Mesendoderm (in vitro differentiated cells): ENCODE measurements around the gene ERCC5.

Experiments used
- DNase-seq: peaks from one replicate; pipeline ENCODE4 v3.0.0; 2013
- H2AK5ac ChIP-seq: 2 replicates; pipeline ENCODE4 v1.6.1; 2013; ENCODE audit warnings: low read length, inconsistent platforms
- H2BK120ac ChIP-seq: 2 replicates; pipeline ENCODE4 v1.6.1; 2013; ENCODE audit warnings: low read depth, mild to moderate bottlenecking, low read length, moderate library complexity, mixed read lengths
- H2BK15ac ChIP-seq: replicated peaks from 2 replicates; pipeline ENCODE4 v1.6.1; 2013; ENCODE audit warnings: low read depth, mild to moderate bottlenecking, moderate library complexity
- H2BK5ac ChIP-seq: 2 replicates; pipeline ENCODE4 v1.6.1; 2013; ENCODE audit warnings: low read length, inconsistent platforms
- H3K18ac ChIP-seq: 2 replicates; pipeline ENCODE4 v1.6.1; 2013; ENCODE audit warnings: mild to moderate bottlenecking, low read length, mixed read lengths
- H3K23ac ChIP-seq: one replicate; pipeline ENCODE4 v1.6.1; 2013; ENCODE audit warnings: low read length
- H3K27ac ChIP-seq: 2 replicates; pipeline ENCODE4 v1.5.1; 2013; ENCODE audit warnings: low read depth, mild to moderate bottlenecking, inconsistent platforms, low read length, moderate library complexity
- H3K27me3 ChIP-seq: 2 replicates; pipeline ENCODE4 v1.6.1; 2013; ENCODE audit warnings: low read length, control low read depth, mild to moderate bottlenecking, inconsistent platforms; ENCODE audit not compliant: insufficient read depth, poor library complexity
- H3K36me3 ChIP-seq: 2 replicates; pipeline ENCODE4 v1.6.1; 2013; ENCODE audit warnings: low read length, inconsistent platforms; ENCODE audit not compliant: control insufficient read depth, insufficient read depth
- H3K4ac ChIP-seq: one replicate; pipeline ENCODE4 v1.6.1; 2013; ENCODE audit warnings: low read depth, mild to moderate bottlenecking, low read length, moderate library complexity
- H3K4me1 ChIP-seq: 2 replicates; pipeline ENCODE4 v1.6.1; 2013; ENCODE audit warnings: low read depth, low read length, inconsistent platforms; ENCODE audit not compliant: control insufficient read depth
- H3K4me2 ChIP-seq: 2 replicates; pipeline ENCODE4 v1.6.1; 2013; ENCODE audit warnings: low read length
- H3K4me3 ChIP-seq: 2 replicates; pipeline ENCODE4 v1.5.1; 2013; ENCODE audit warnings: mild to moderate bottlenecking, low read length
- H3K56ac ChIP-seq: one replicate; pipeline ENCODE4 v1.6.1; 2013; ENCODE audit warnings: low read length
- H3K79me1 ChIP-seq: 2 replicates; pipeline ENCODE4 v1.6.1; 2013; ENCODE audit warnings: low read length, inconsistent platforms
- H3K79me2 ChIP-seq: 2 replicates; pipeline ENCODE4 v1.6.1; 2013; ENCODE audit warnings: mild to moderate bottlenecking, low read length; ENCODE audit not compliant: control insufficient read depth, insufficient read depth
- H3K9ac ChIP-seq: 2 replicates; pipeline ENCODE4 v1.6.1; 2013; ENCODE audit warnings: low read length, inconsistent platforms
- H4K5ac ChIP-seq: one replicate; pipeline ENCODE4 v1.6.1; 2013; ENCODE audit warnings: low read length
- H4K8ac ChIP-seq: one replicate; pipeline ENCODE4 v1.6.1; 2013; ENCODE audit warnings: low read depth, mild to moderate bottlenecking, control low read depth, low read length, moderate library complexity
- WGBS: extraction: QIAGEN DNeasy Blood & Tissue Kit; methylation state at CpG from one replicate; pipeline ENCODE4 v1.1.7; 2013; ENCODE audit warnings: low lambda C conversion rate, missing lambda C conversion rate; ENCODE audit not compliant: insufficient coverage; ENCODE audit errors: extremely low coverage; 5-methylcytosine and 5-hydroxymethylcytosine counted together

The ERCC5 gene

DNA sequence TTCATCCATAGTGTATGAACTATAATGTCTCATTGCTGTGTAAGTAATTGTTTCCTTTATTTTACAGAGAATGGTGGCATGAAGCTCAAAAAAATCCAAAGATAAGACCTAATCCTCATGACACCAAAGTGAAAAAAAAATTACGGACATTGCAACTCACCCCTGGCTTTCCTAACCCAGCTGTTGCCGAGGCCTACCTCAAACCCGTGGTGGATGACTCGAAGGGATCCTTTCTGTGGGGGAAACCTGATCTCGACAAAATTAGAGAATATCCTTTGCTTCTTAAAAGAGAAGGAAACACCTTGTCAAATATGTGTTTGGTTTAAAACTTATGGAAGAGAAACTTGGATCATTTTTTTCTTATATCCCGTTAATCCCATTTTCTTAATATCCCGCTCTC, 26.3 kb downstream of the ERCC5 start:
- Histone ChIP-seq H3K79me2 (no peaks in the 10 kb centered on the region), H2BK15ac (no peak overlapping the region), H2BK5ac (no peak overlapping the region), H3K4me2 (no peak overlapping the region), H4K8ac (no peak overlapping the region), H2AK5ac (no peak overlapping the region), H3K4me3 (no peak overlapping the region), H3K79me1 (no peaks in the 10 kb centered on the region), H2BK120ac (no peak overlapping the region), H3K9ac (no peak overlapping the region), H3K18ac (no peak overlapping the region), H3K4ac (no peak overlapping the region), H3K56ac (no peak overlapping the region), H3K36me3 (peaks cover 2% of the 10 kb centered on the region), H4K5ac (no peak overlapping the region), H3K23ac (no peak overlapping the region), H3K4me1 (no peaks in the 10 kb centered on the region), H3K27ac (no peak overlapping the region), H3K27me3 (no peaks in the 10 kb centered on the region)
- no CpG with 5 or more reads among the region's 7 CpGs for WGBS
- no peak for DNase-seq

DNA sequence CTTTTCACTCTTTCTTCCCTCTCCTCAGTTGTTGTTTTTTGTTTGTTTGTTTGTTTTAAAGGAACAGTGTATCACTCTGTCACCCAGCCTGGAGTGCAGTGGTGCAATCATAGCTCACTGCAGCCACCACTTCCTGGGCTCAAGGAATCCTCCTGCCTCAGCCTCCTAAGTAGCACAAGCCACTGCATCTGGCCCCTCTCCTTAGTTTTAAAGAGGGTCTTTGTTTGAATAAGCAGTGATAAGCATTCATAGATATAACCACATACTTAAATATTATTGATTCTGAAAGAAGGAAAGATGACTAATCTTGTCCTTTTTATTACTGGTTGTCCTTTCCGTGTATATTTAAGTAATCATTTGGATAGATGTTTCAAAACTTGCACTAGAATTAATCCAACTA, 26.7 kb downstream of the ERCC5 start:
- Histone ChIP-seq H2AK5ac (no peak overlapping the region), H3K23ac (no peak overlapping the region), H3K36me3 (peaks cover under 1% of the 10 kb centered on the region), H3K56ac (no peak overlapping the region), H2BK5ac (no peak overlapping the region), H3K4me1 (no peaks in the 10 kb centered on the region), H4K8ac (no peak overlapping the region), H3K79me2 (no peaks in the 10 kb centered on the region), H3K27ac (no peak overlapping the region), H3K4me3 (no peak overlapping the region), H3K4ac (no peak overlapping the region), H3K27me3 (no peaks in the 10 kb centered on the region), H3K18ac (no peak overlapping the region), H4K5ac (no peak overlapping the region), H3K4me2 (no peak overlapping the region), H2BK15ac (no peak overlapping the region), H2BK120ac (no peak overlapping the region), H3K9ac (no peak overlapping the region), H3K79me1 (no peaks in the 10 kb centered on the region)
- no peak for DNase-seq
- WGBS = no CpG with 5 or more reads among the region's 1 CpG

DNA sequence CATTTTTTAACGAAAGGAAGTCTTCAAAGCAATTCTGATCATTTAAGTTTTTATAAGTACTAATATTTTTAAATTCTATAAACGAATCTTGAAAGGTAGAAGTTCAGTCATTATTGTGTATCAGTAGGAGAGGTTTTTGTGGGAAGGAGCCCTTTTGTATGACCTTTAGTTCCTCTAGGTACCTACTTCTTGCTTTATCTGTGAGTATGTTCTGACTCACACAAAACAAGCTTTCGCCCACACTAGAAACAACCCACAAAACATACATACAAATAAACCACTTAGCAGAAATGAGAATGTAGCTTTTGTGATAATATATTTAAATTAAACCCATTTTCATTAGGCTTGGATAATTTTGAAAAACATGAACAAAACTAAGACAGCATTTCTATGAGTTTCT, 27.8 kb downstream of the ERCC5 start:
- Histone ChIP-seq H3K27ac (no peak overlapping the region), H2BK5ac (no peak overlapping the region), H3K4me2 (no peak overlapping the region), H3K27me3 (no peaks in the 10 kb centered on the region), H3K79me1 (no peaks in the 10 kb centered on the region), H3K4ac (no peak overlapping the region), H3K79me2 (no peaks in the 10 kb centered on the region), H2BK15ac (no peak overlapping the region), H4K5ac (no peak overlapping the region), H3K4me1 (no peaks in the 10 kb centered on the region), H2AK5ac (no peak overlapping the region), H4K8ac (no peak overlapping the region), H3K56ac (no peak overlapping the region), H3K9ac (no peak overlapping the region), H3K23ac (no peak overlapping the region), H2BK120ac (no peak overlapping the region), H3K18ac (no peak overlapping the region), H3K36me3 (no peaks in the 10 kb centered on the region), H3K4me3 (no peak overlapping the region)
- DNase-seq = no peak
- WGBS = no CpG with 5 or more reads among the region's 3 CpGs

DNA sequence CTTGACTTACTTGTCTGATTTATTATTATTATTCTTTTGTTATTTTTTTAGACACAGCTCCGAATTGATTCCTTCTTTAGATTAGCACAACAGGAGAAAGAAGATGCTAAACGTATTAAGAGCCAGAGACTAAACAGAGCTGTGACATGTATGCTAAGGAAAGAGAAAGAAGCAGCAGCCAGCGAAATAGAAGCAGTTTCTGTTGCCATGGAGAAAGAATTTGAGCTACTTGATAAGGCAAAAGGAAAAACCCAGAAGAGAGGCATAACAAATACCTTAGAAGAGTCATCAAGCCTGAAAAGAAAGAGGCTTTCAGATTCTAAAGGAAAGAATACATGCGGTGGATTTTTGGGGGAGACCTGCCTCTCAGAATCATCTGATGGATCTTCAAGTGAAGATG, 29.4 kb downstream of the ERCC5 start:
- H3K27ac ChIP-seq = no peak overlapping the region
- no peaks in the 10 kb centered on the region for H3K27me3 ChIP-seq
- H3K4ac ChIP-seq = no peak overlapping the region
- H4K5ac ChIP-seq = no peak overlapping the region
- H4K8ac ChIP-seq = no peak overlapping the region
- no peak overlapping the region for H3K18ac ChIP-seq
- H3K4me2 ChIP-seq = no peak overlapping the region
- no peak overlapping the region for H2BK15ac ChIP-seq
- no peak overlapping the region for H2AK5ac ChIP-seq
- no peaks in the 10 kb centered on the region for H3K36me3 ChIP-seq
- no peaks in the 10 kb centered on the region for H3K4me1 ChIP-seq
- no peaks in the 10 kb centered on the region for H3K79me2 ChIP-seq
- no peak overlapping the region for H2BK5ac ChIP-seq
- no peak overlapping the region for H3K56ac ChIP-seq
- H2BK120ac ChIP-seq = no peak overlapping the region
- DNase-seq = no peak
- no CpG with 5 or more reads among the region's 4 CpGs for WGBS
- H3K9ac ChIP-seq = no peak overlapping the region
- no peaks in the 10 kb centered on the region for H3K79me1 ChIP-seq
- H3K23ac ChIP-seq = no peak overlapping the region
- H3K4me3 ChIP-seq = no peak overlapping the region

DNA sequence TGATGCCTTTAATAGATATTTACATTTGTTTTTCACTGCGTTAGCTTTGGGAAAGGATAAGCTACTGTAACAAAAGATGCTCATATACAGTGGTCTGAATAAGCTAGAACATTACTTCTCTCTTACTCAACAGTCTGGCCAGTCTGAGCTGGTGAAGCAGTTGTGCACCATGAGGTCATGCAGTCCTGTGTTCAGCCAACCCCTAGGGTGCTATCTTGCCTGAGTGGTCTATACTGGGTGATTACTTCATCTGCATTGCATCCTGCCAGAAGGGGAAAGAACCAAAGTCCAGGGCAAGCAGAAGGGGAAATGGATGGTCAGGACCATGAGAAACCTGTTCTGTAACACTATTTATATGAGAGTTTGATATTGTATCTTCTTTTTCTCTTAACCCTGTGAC, 31.5 kb downstream of the ERCC5 start:
- no peak overlapping the region for H2BK5ac ChIP-seq
- H3K79me2 ChIP-seq = no peaks in the 10 kb centered on the region
- DNase-seq = peak; percentile 5
- H3K27me3 ChIP-seq = no peaks in the 10 kb centered on the region
- no peak overlapping the region for H3K4me3 ChIP-seq
- no peaks in the 10 kb centered on the region for H3K36me3 ChIP-seq
- no peak overlapping the region for H2BK15ac ChIP-seq
- H2AK5ac ChIP-seq = no peak overlapping the region
- no peaks in the 10 kb centered on the region for H3K79me1 ChIP-seq
- H3K56ac ChIP-seq = no peak overlapping the region
- no peak overlapping the region for H4K5ac ChIP-seq
- H2BK120ac ChIP-seq = no peak overlapping the region
- no peak overlapping the region for H4K8ac ChIP-seq
- H3K23ac ChIP-seq = no peak overlapping the region
- H3K18ac ChIP-seq = no peak overlapping the region
- H3K4me1 ChIP-seq = no peaks in the 10 kb centered on the region
- H3K4ac ChIP-seq = no peak overlapping the region
- H3K9ac ChIP-seq = no peak overlapping the region
- no peak overlapping the region for H3K4me2 ChIP-seq
- H3K27ac ChIP-seq = no peak overlapping the region
- no CpG with 5 or more reads among the region's 1 CpG for WGBS

DNA sequence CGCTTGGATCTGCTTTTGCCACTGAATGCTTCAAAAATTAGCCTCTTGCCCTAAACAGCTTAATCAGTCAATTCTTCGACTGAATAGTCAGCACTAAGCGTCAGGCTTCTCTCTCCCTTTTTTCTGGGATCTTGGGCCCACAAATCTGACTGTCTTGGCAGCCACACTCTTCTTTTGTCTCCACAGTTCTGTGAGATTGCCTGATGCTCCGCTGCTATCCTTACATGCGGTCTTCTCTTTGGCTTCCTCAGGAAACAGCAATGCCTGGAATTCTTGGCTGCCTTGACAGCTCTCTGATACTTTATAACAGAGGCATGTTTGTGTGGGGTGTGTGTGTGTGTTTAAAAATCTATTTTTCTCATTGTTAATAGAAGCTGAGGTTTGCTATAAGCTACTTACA, 32.6 kb downstream of the ERCC5 start:
- Histone ChIP-seq H3K79me2 (no peaks in the 10 kb centered on the region), H3K4ac (no peak overlapping the region), H3K4me3 (no peak overlapping the region), H3K9ac (no peak overlapping the region), H4K8ac (no peak overlapping the region), H2BK120ac (no peak overlapping the region), H3K36me3 (no peaks in the 10 kb centered on the region), H4K5ac (no peak overlapping the region), H3K4me2 (no peak overlapping the region), H3K56ac (no peak overlapping the region), H2BK15ac (no peak overlapping the region), H3K79me1 (no peaks in the 10 kb centered on the region), H3K27me3 (no peaks in the 10 kb centered on the region), H3K23ac (no peak overlapping the region), H2AK5ac (no peak overlapping the region), H3K18ac (no peak overlapping the region), H3K4me1 (no peaks in the 10 kb centered on the region), H2BK5ac (no peak overlapping the region), H3K27ac (no peak overlapping the region)
- WGBS = no CpG with 5 or more reads among the region's 5 CpGs
- peak; percentile 8 for DNase-seq
